Activated naive CD4-positive, alpha-beta T cell treated with anti-CD3 and anti-CD28 coated beads, Interleukin-2, amount 50 U/mL, for 24 hours (primary cell): Measurements from ENCODE around the gene TEKT1.
"Not testable (repeated sequence)": the region's sequence is repeated elsewhere in the genome, so short reads cannot be mapped to it uniquely, and the experiment has no call there.

ENCODE experiments used
- H3K27ac Mint-ChIP-seq: one replicate; pipeline ENCODE4 v1.8.0; 2021; ENCODE audit warnings: mild to moderate bottlenecking, mixed read lengths
- H3K27me3 Mint-ChIP-seq: one replicate; pipeline ENCODE4 v1.8.0; 2021; ENCODE audit warnings: mixed read lengths
- H3K36me3 Mint-ChIP-seq: one replicate; pipeline ENCODE4 v1.8.0; 2021; ENCODE audit warnings: mixed read lengths
- H3K4me1 Mint-ChIP-seq: one replicate; pipeline ENCODE4 v1.8.0; 2021; ENCODE audit warnings: mixed read lengths
- H3K4me3 Mint-ChIP-seq: one replicate; pipeline ENCODE4 v1.8.0; 2021; ENCODE audit warnings: mild to moderate bottlenecking, mixed read lengths
- H3K9me3 Mint-ChIP-seq: one replicate; pipeline ENCODE4 v1.8.0; 2021; ENCODE audit warnings: mixed read lengths

Gene TEKT1

DNA sequence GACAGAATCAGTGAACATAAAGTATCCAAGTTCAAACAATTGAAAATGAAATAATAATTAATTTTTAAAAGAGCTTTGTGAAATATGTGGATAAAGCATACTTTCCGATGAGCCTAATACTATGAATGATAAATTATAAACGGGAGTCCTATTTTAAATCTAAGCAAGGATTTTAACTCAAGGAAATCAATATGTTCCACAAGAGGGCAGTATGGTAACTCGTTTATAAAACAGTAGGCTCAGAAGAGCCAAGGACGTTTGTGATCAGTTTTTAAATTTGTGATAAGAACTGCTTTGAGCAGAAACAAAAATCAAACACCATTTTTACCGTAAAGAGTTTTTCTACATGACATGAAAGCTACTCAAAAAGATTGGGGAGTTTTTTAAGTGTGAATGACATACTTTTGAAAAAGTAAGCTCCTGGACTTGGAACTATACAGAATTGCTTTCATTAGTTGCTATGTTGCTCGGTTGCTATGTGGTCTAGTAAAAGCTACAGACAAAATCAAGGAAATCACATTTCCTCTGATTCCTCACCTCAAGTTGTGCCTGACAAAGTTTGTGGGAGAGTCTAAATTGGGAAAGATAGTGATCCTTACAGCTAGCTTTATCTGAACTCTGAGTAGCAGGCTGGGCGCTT is 11.8 kb upstream of the TEKT1 start:
- Mint-ChIP-seq H3K27me3 (peaks cover 17% of the 10 kb centered on the region), H3K4me3 (no peak overlapping the region), H3K36me3 (no peaks in the 10 kb centered on the region), H3K27ac (no peak overlapping the region), H3K9me3 (no peaks in the 10 kb centered on the region), H3K4me1 (peaks cover 4% of the 10 kb centered on the region)

DNA sequence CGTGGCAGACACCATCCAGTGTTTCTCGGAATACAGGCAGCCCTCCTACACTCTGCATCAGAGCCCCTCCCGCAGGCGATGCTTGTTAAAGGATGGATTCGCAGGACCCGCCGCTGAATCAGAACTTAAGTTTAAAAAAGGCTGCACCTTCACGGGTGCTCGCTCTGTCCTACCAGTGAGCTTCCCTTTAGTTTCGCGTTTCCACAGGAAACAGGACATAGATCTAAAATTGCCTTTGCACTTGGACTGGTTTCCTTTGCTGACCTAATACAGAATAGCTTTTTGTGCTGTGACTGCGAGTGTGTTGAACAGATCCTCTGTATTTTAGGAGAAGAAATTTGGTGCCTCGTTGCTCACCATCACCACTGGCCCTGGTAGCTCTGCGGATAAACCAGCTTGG is 10.2 kb upstream of the TEKT1 start:
- H3K27me3 Mint-ChIP-seq, result peaks cover 23% of the 10 kb centered on the region
- not testable (repeated sequence) for H3K4me3 Mint-ChIP-seq, H3K36me3 Mint-ChIP-seq, H3K4me1 Mint-ChIP-seq, H3K27ac Mint-ChIP-seq, H3K9me3 Mint-ChIP-seq

DNA sequence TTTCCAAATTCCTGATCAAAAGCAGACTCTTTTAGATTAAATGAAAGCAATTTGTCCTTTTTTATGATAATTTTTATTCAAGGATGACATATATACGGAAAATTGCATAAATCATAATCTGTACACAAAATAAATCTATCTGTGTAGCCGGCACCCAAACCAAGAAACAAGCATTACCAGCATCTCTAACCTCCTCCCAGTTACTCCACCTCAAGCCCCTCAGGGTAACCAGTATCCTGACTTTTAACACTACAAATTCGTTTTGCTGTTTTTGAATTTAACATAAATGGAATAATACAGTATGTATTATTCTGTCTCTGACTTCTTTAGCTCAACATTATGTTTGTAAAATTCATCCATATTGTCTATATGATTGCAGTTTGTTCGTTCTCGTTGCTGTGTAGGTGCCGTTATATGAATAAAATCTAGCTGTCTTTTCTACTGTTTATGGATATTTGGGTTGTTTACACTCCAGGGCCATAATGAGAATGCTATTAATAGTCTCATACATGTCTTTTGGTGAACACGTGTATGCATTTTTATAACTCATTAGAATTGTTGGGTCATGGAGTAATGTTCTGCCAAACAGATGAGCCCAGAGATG is 1.0 kb downstream of the TEKT1 start:
- Mint-ChIP-seq H3K9me3 (no peaks in the 10 kb centered on the region), H3K27ac (no peak overlapping the region), H3K4me3 (peak overlapping the region; percentile 24), H3K4me1 (peaks cover 18% of the 10 kb centered on the region), H3K27me3 (peaks cover 36% of the 10 kb centered on the region), H3K36me3 (peaks cover 2% of the 10 kb centered on the region)

- H3K4me3 Mint-ChIP-seq, result no peak overlapping the region
- H3K4me1 Mint-ChIP-seq, result no peaks in the 10 kb centered on the region
- no peak overlapping the region for H3K27ac Mint-ChIP-seq
- H3K36me3 Mint-ChIP-seq, result no peaks in the 10 kb centered on the region
- peaks cover 6% of the 10 kb centered on the region for H3K27me3 Mint-ChIP-seq
- H3K9me3 Mint-ChIP-seq, result no peaks in the 10 kb centered on the region
Observed at GRCh38 chr17:6823011-6823442, 8.5 kb downstream of the TEKT1 start.

- Mint-ChIP-seq H3K9me3 (no peaks in the 10 kb centered on the region), H3K27me3 (peaks cover 8% of the 10 kb centered on the region), H3K4me1 (no peaks in the 10 kb centered on the region), H3K4me3 (no peak overlapping the region), H3K27ac (no peak overlapping the region), H3K36me3 (no peaks in the 10 kb centered on the region)
Observed at GRCh38 chr17:6818938-6819337, 12.6 kb downstream of the TEKT1 start.

DNA sequence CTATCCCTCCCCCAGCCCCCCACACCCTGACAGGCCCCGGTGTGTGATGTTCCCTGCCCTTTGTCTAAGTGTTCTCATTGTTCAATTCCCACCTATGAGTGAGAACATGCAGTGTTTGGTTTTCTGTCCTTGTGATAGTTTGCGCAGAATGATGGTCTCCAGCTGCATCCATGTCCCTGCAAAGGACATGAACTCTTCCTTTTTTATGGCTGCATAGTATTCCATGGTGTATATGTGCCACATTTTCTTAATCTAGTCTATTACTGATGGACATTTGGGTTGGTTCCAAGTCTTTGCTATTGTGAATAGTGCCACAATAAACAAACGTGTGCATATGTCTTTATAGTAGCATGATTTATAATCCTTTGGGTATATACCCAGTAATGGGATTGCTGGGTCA is 15.2 kb downstream of the TEKT1 start:
- H3K9me3 Mint-ChIP-seq, H3K4me3 Mint-ChIP-seq, H3K4me1 Mint-ChIP-seq, H3K27ac Mint-ChIP-seq, H3K36me3 Mint-ChIP-seq, H3K27me3 Mint-ChIP-seq: not testable (repeated sequence)

GRCh38 chr17:6815775-6816174 is 15.8 kb downstream of the TEKT1 start:
- no peak overlapping the region for H3K4me3 Mint-ChIP-seq
- peaks cover 6% of the 10 kb centered on the region for H3K27me3 Mint-ChIP-seq
- no peaks in the 10 kb centered on the region for H3K9me3 Mint-ChIP-seq
- H3K36me3 Mint-ChIP-seq, result no peaks in the 10 kb centered on the region
- no peak overlapping the region for H3K27ac Mint-ChIP-seq
- H3K4me1 Mint-ChIP-seq, result no peaks in the 10 kb centered on the region

DNA sequence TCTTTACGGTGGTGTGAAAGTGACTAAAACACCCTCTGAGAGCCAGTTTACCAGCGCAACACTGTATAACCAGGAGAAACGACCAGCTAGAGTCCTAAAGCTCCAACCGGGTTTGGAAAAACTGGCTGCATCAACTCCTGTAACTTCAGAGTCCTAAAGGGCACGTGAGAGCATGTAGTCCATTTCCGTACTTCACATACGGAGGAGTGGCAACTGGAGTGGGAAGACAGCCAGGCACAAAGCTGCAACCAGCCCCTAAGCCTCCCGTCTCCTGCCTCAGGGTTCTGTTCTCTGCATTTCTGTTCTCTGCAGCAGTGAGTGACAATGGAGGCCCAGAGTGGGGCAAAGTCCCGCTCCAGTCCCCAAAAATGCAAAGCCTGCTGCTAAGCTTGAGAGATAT is 19.2 kb downstream of the TEKT1 start:
- H3K27ac Mint-ChIP-seq, result no peak overlapping the region
- H3K4me3 Mint-ChIP-seq, result no peak overlapping the region
- no peaks in the 10 kb centered on the region for H3K4me1 Mint-ChIP-seq
- H3K36me3 Mint-ChIP-seq, result no peaks in the 10 kb centered on the region
- no peaks in the 10 kb centered on the region for H3K9me3 Mint-ChIP-seq
- H3K27me3 Mint-ChIP-seq, result peaks cover 2% of the 10 kb centered on the region

DNA sequence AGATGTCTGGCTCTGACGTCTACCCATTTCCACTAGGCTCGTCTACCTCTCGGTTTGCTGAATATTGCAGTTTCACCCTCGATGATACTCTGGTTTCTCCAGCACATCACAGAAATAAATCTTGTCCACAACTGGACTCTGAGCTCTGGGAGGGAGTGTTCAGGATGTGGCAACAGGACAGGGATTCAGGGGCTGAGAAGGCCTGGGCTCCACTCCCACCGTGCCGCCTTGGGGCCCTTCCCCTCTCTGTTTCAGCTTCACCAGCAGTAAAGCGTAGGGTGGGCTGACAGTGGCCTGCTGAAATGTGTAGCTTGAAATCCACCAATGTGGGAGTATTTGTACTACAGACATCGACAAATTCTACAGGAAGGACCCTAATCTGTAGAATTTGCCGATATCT is 20.0 kb downstream of the TEKT1 start:
- H3K4me1 Mint-ChIP-seq, result no peaks in the 10 kb centered on the region

DNA sequence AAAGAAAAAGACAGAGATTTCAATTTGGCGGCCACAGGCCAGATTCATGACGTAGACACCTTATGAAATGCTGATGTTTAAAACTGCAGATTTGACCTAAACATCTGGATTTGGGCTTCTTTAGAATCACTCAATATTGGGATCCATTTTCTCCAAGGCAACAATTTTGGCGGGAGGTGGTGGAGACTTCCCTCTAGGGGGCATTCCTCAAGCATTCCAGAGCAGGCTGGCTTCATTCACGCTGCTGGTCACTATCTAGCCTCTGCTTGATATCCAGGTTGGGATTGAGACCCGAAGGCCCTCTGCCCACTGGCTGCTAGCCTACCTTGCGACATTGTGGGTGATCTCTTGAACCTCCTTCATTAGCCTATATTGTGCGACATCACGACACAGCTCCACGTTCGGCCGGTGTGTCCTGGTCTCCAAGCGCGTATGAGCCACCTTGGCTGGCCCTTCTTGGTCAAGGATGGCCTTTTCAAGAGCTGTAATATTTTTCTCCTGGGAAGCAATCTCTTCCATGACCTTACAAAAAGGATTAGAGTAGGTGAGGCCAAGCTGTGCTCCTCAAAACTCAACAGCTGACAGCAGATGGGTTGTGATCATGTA is 31.0 kb downstream of the TEKT1 start:
- H3K4me1 Mint-ChIP-seq, result no peaks in the 10 kb centered on the region
- H3K4me3 Mint-ChIP-seq, result no peak overlapping the region
- no peak overlapping the region for H3K27ac Mint-ChIP-seq
- no peaks in the 10 kb centered on the region for H3K9me3 Mint-ChIP-seq
- H3K27me3 Mint-ChIP-seq, result no peaks in the 10 kb centered on the region
- no peaks in the 10 kb centered on the region for H3K36me3 Mint-ChIP-seq

More for the DNA sequence above, 20.0 kb downstream of the TEKT1 start:
- no peaks in the 10 kb centered on the region for H3K36me3 Mint-ChIP-seq
- no peak overlapping the region for H3K27ac Mint-ChIP-seq
- no peaks in the 10 kb centered on the region for H3K9me3 Mint-ChIP-seq
- H3K4me3 Mint-ChIP-seq, result no peak overlapping the region
- peaks cover 2% of the 10 kb centered on the region for H3K27me3 Mint-ChIP-seq

- Mint-ChIP-seq H3K4me3 (no peak overlapping the region), H3K27me3 (no peaks in the 10 kb centered on the region), H3K4me1 (no peaks in the 10 kb centered on the region), H3K27ac (no peak overlapping the region), H3K36me3 (no peaks in the 10 kb centered on the region), H3K9me3 (no peaks in the 10 kb centered on the region)
Observed at GRCh38 chr17:6799738-6800137, 31.8 kb downstream of the TEKT1 start.

- Mint-ChIP-seq H3K4me1 (no peaks in the 10 kb centered on the region), H3K36me3 (no peaks in the 10 kb centered on the region), H3K9me3 (no peaks in the 10 kb centered on the region), H3K27me3 (peaks cover 1% of the 10 kb centered on the region), H3K4me3 (no peak overlapping the region), H3K27ac (no peak overlapping the region)
Observed at GRCh38 chr17:6797718-6798351, 33.7 kb downstream of the TEKT1 start.

GRCh38 chr17:6796887-6797490 is 34.5 kb downstream of the TEKT1 start:
- no peaks in the 10 kb centered on the region for H3K9me3 Mint-ChIP-seq
- no peak overlapping the region for H3K4me3 Mint-ChIP-seq
- peaks cover 5% of the 10 kb centered on the region for H3K27me3 Mint-ChIP-seq
- H3K36me3 Mint-ChIP-seq, result no peaks in the 10 kb centered on the region
- no peaks in the 10 kb centered on the region for H3K4me1 Mint-ChIP-seq
- no peak overlapping the region for H3K27ac Mint-ChIP-seq

DNA sequence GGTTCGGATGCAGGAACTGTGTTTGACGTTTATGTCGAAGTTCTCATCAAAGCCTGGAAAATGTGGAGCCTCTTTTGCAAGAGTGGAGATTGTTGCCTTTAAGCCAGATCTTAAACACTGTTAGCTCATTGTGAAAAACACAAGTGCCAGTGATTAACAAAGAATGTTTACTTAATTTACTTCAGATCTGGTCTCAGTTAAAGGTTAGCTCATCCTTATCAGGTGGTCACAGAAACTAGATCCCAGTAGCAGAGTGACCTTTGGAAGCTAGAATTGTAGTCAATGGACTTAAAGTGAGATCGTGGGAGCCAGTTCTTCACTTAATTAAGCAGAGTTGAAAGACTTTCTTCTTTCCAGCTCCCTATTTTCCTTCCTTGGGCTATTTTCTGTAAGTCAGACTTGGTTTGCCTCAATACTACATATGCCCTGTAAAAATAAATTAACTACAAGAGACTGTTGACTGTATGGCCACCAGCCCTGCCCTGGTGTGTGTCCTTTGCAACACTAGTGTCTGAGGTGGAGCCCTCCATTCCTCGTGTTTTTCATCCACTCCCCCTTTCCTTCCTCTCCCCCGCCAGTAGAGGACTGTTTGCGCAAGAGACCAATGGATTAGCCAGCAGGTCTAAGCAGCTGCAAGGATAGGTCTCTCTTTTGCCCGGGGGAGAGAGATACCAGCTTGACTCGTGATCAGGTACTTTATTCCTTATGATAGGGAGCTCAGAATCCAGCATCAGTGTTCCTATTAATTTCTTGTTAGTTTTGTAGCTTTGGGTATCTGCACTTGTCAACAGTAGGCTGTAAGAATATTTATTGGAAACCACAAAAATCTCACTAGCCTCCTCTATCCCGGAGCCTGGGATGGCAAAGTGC is 35.3 kb downstream of the TEKT1 start:
- Mint-ChIP-seq H3K27me3 (peaks cover 5% of the 10 kb centered on the region), H3K4me1 (no peaks in the 10 kb centered on the region), H3K27ac (no peak overlapping the region), H3K4me3 (no peak overlapping the region), H3K9me3 (no peaks in the 10 kb centered on the region), H3K36me3 (no peaks in the 10 kb centered on the region)

DNA sequence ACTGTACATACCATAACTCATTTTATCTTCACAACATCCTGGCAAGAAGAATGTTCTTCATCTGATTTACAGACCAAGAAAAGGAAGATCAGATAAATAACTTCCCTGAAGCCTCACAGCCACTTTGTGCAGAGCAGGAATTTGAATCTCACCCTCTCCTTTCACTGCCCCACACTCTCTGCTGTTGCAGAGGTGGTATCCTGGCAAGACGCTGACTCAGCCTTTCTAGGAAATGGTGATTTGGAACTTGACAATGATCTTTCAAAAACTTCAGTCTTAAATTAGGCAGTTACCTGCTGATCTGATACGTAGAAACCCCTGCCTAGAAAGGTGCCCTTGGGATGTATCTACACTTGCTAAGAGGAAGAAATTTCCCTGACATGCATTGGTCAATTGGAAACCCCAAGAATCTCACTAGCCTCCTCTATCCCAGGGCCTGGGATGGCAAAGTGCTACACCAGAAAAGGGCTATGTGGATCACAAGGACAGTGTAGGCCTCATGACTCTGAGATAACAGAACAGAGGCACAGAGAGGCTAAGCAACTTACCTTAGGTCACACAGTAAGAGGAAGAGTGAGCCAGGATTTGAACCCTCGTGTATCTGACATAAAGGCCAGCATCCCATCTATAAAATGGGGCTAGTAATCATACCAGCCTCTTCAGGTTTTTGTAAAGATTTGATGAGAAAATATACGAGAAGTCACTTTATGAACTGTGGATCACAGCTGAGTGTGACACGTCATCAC is 37.6 kb downstream of the TEKT1 start:
- H3K36me3 Mint-ChIP-seq, result no peaks in the 10 kb centered on the region
- no peak overlapping the region for H3K4me3 Mint-ChIP-seq
- no peaks in the 10 kb centered on the region for H3K9me3 Mint-ChIP-seq
- H3K27ac Mint-ChIP-seq, result no peak overlapping the region
- peaks cover 17% of the 10 kb centered on the region for H3K27me3 Mint-ChIP-seq
- H3K4me1 Mint-ChIP-seq, result no peaks in the 10 kb centered on the region
